Bronchial smooth muscle cell (primary cell): Measurements from ENCODE around the gene SLC45A1. TPM values are rescaled to one million over a fixed set of nuclear protein-coding genes. Genes with fewer than 3 reads are reported as not detected.

Source experiments
- total RNA-seq: library from RNA; depleted of rRNA; stranded (reverse); fragments of >200 nt; gene quantifications from 2 replicates; pipeline ENCODE4 v1.2.1, GENCODE V29; 2014

SLC45A1 gene
- total RNA-seq, result 1.4 and 2.6 TPM in 2 replicates

DNA sequence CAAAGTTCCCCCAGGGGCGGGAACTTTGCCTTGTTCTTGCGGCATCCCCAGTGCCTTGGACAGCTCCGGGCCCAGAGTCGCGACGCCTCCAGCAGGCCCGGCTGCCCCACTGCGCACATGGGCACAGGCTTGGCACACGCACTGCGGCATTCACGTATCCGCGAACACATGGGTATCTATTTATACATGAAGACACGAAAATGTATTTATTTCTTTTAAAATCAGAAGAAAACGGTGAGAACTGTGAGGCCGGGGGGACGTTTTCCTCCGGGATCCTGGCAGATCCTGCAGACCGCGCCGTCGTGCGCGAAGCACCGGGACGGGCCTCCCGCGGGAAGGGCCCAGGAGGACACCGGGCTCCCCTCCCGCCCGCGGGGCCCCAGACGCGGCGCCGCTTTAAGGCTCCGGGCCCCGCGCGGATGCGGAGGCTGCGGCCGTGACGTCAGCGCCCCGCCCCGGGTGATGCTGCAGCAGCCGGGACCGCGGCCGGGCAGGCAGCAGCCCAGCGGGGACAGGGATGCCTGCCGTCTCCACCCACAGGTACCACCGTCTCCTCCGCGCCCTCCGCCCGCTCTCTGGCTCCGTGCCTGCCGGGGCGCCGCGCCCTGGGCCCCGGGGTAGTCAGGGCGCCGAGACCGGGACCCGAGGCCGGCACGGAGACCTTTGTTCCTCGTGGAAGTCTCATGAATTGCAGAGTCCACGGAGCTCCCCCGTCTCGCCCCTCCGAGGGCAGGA is at the start of gene SLC45A1:
Gene SLC45A1, plus strand, starts transcription at position 468 of the 735 bp plus-strand sequence. CDS start 6,216 bp downstream, outside the sequence.

